ENCODE results near the gene ADGRL3. TPM values are rescaled to one million over a fixed set of nuclear protein-coding genes. Genes with fewer than 3 reads are reported as not detected.

ADGRL3 gene
- total RNA-seq, 1 experiment from 2014 or later: not detected

- DNase-seq (ENCODE audit: low read depth in 1 of 2, low spot score in 2 of 2): no peak
- Histone ChIP-seq H3K4me1 (replicated peaks) (peaks cover 5% of the 10 kb centered on the region), H3K27me3 (replicated peaks) (no peaks in the 10 kb centered on the region; the same call in 1 of the 2 replicates), H3K27ac (no peak overlapping the region), H3K4me3 (no peak overlapping the region), H3K9me3 (replicated peaks) (no peaks in the 10 kb centered on the region; the same call in 1 of the 2 replicates), H3K36me3 (no peaks in the 10 kb centered on the region)
Observed at GRCh38 chr4:61445374-61446063, 245.4 kb downstream of the ADGRL3 start.

GRCh38 chr4:61446941-61447340, 246.8 kb downstream of the ADGRL3 start:
- DNase-seq (ENCODE audit: low read depth in 1 of 2, low spot score in 2 of 2): no peak

GRCh38 chr4:61447918-61448317, 247.8 kb downstream of the ADGRL3 start:
- H3K36me3 ChIP-seq: no peaks in the 10 kb centered on the region
- peaks cover 5% of the 10 kb centered on the region for H3K4me1 ChIP-seq (replicated peaks)
- H3K4me3 ChIP-seq: no peak overlapping the region
- H3K27me3 ChIP-seq (replicated peaks): no peaks in the 10 kb centered on the region; the same call in 1 of the 2 replicates
- no peak overlapping the region for H3K27ac ChIP-seq
- no peaks in the 10 kb centered on the region; the same call in 1 of the 2 replicates for H3K9me3 ChIP-seq (replicated peaks)
- no peak for DNase-seq (ENCODE audit: low read depth in 1 of 2, low spot score in 2 of 2)

More at GRCh38 chr4:61446941-61447340, 246.8 kb downstream of the ADGRL3 start:
- Histone ChIP-seq H3K4me1 (replicated peaks) (peaks cover 5% of the 10 kb centered on the region), H3K27ac (no peak overlapping the region), H3K9me3 (replicated peaks) (no peaks in the 10 kb centered on the region; the same call in 1 of the 2 replicates), H3K36me3 (no peaks in the 10 kb centered on the region), H3K27me3 (replicated peaks) (no peaks in the 10 kb centered on the region; the same call in 1 of the 2 replicates), H3K4me3 (no peak overlapping the region)

- Histone ChIP-seq H3K36me3 (no peaks in the 10 kb centered on the region), H3K27me3 (replicated peaks) (no peaks in the 10 kb centered on the region; the same call in 1 of the 2 replicates), H3K4me1 (replicated peaks) (no peaks in the 10 kb centered on the region), H3K9me3 (replicated peaks) (no peaks in the 10 kb centered on the region; the same call in 1 of the 2 replicates), H3K27ac (no peak overlapping the region), H3K4me3 (no peak overlapping the region)
- DNase-seq (ENCODE audit: low read depth in 1 of 2, low spot score in 2 of 2): no peak
Observed at GRCh38 chr4:61451935-61452334, 251.8 kb downstream of the ADGRL3 start.

GRCh38 chr4:61461956-61462355, 261.8 kb downstream of the ADGRL3 start:
- Histone ChIP-seq H3K4me3 (no peak overlapping the region), H3K36me3 (no peaks in the 10 kb centered on the region), H3K9me3 (replicated peaks) (no peaks in the 10 kb centered on the region), H3K27ac (no peak overlapping the region), H3K4me1 (replicated peaks) (no peaks in the 10 kb centered on the region), H3K27me3 (replicated peaks) (no peaks in the 10 kb centered on the region)
- DNase-seq (ENCODE audit: low read depth in 1 of 2, low spot score in 2 of 2): no peak

- Histone ChIP-seq H3K27ac (no peak overlapping the region), H3K4me3 (no peak overlapping the region), H3K9me3 (replicated peaks) (no peaks in the 10 kb centered on the region), H3K27me3 (replicated peaks) (no peaks in the 10 kb centered on the region), H3K4me1 (replicated peaks) (no peaks in the 10 kb centered on the region), H3K36me3 (no peaks in the 10 kb centered on the region)
- no peak for DNase-seq (ENCODE audit: low read depth in 1 of 2, low spot score in 2 of 2)
Observed at GRCh38 chr4:61462451-61463326, 262.6 kb downstream of the ADGRL3 start.

- H3K4me1 ChIP-seq (replicated peaks): no peaks in the 10 kb centered on the region
- H3K36me3 ChIP-seq: no peaks in the 10 kb centered on the region
- no peaks in the 10 kb centered on the region for H3K27me3 ChIP-seq (replicated peaks)
- H3K27ac ChIP-seq: no peak overlapping the region
- H3K4me3 ChIP-seq: no peak overlapping the region
- no peak for DNase-seq (ENCODE audit: low read depth in 1 of 2, low spot score in 2 of 2)
- H3K9me3 ChIP-seq (replicated peaks): no peaks in the 10 kb centered on the region
Observed at GRCh38 chr4:61468024-61468720, 268.0 kb downstream of the ADGRL3 start.

- Histone ChIP-seq H3K9me3 (replicated peaks) (no peaks in the 10 kb centered on the region), H3K36me3 (no peaks in the 10 kb centered on the region), H3K4me3 (no peak overlapping the region), H3K27ac (no peak overlapping the region), H3K4me1 (replicated peaks) (no peaks in the 10 kb centered on the region), H3K27me3 (replicated peaks) (no peaks in the 10 kb centered on the region; the same call in 1 of the 2 replicates)
- DNase-seq (ENCODE audit: low read depth in 1 of 2, low spot score in 2 of 2): no peak
Observed at GRCh38 chr4:61473306-61473705, 273.2 kb downstream of the ADGRL3 start.

GRCh38 chr4:61478340-61478739, 278.2 kb downstream of the ADGRL3 start:
- H3K27ac ChIP-seq: no peak overlapping the region
- H3K4me3 ChIP-seq: no peak overlapping the region

GRCh38 chr4:61485056-61485455, 284.9 kb downstream of the ADGRL3 start:
- Histone ChIP-seq H3K9me3 (replicated peaks) (no peaks in the 10 kb centered on the region), H3K27me3 (replicated peaks) (no peaks in the 10 kb centered on the region), H3K27ac (no peak overlapping the region), H3K36me3 (no peaks in the 10 kb centered on the region), H3K4me3 (no peak overlapping the region), H3K4me1 (replicated peaks) (no peaks in the 10 kb centered on the region)
- no peak for DNase-seq (ENCODE audit: low read depth in 1 of 2, low spot score in 2 of 2)

More at GRCh38 chr4:61478340-61478739, 278.2 kb downstream of the ADGRL3 start:
- H3K4me1 ChIP-seq (replicated peaks): no peaks in the 10 kb centered on the region
- H3K9me3 ChIP-seq (replicated peaks): no peaks in the 10 kb centered on the region
- no peaks in the 10 kb centered on the region; the same call in 1 of the 2 replicates for H3K27me3 ChIP-seq (replicated peaks)
- no peak for DNase-seq (ENCODE audit: low read depth in 1 of 2, low spot score in 2 of 2)
- H3K36me3 ChIP-seq: no peaks in the 10 kb centered on the region

- Histone ChIP-seq H3K27me3 (replicated peaks) (no peaks in the 10 kb centered on the region), H3K27ac (no peak overlapping the region), H3K4me1 (replicated peaks) (no peaks in the 10 kb centered on the region), H3K4me3 (no peak overlapping the region), H3K36me3 (no peaks in the 10 kb centered on the region), H3K9me3 (replicated peaks) (no peaks in the 10 kb centered on the region)
- no peak for DNase-seq (ENCODE audit: low read depth in 1 of 2, low spot score in 2 of 2)
Observed at GRCh38 chr4:61489927-61490326, 289.8 kb downstream of the ADGRL3 start.

GRCh38 chr4:61493041-61493440, 292.9 kb downstream of the ADGRL3 start:
- Histone ChIP-seq H3K4me3 (no peak overlapping the region), H3K4me1 (replicated peaks) (no peaks in the 10 kb centered on the region), H3K27me3 (replicated peaks) (no peaks in the 10 kb centered on the region), H3K9me3 (replicated peaks) (no peaks in the 10 kb centered on the region), H3K36me3 (no peaks in the 10 kb centered on the region), H3K27ac (no peak overlapping the region)
- no peak for DNase-seq (ENCODE audit: low read depth in 1 of 2, low spot score in 2 of 2)

- Histone ChIP-seq H3K4me1 (replicated peaks) (no peaks in the 10 kb centered on the region), H3K4me3 (no peak overlapping the region), H3K27ac (no peak overlapping the region), H3K27me3 (replicated peaks) (no peaks in the 10 kb centered on the region), H3K9me3 (replicated peaks) (no peaks in the 10 kb centered on the region), H3K36me3 (no peaks in the 10 kb centered on the region)
- DNase-seq (ENCODE audit: low read depth in 1 of 2, low spot score in 2 of 2): no peak
Observed at GRCh38 chr4:61493470-61493869, 293.3 kb downstream of the ADGRL3 start.
